KG1 (cell line): ENCODE data around the gene ORM2.

Source experiments
- DNase-seq: peaks from one replicate; lab custom pipeline; 2025; lab: John Stamatoyannopoulos, UW

ORM2 gene

GRCh38 chr9:114350636-114351401, 21.1 kb downstream of the ORM2 start:
- DNase-seq = no peak

- DNase-seq = no peak
These were observed 22.3 kb downstream of the ORM2 start for GRCh38 chr9:114351932-114352331.

DNA sequence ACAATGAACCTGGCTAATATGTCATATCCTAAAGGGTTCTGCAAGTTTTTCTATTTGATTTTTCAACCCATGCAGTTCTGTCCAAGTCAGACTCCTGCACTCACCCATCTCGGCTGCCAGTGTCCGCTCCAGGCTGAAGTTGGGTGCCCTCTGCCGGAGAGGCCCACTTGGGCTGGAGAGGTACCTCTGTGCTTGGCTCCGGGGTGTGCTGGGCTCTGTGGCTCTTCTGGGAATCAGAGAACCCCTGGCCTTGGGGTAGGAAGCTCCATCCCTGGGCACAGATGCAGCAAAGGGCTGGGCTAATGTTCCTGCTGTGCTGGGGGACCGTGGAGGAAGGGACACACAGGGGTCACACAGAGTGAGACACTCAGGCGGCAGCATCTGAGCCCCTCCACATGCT, 26.2 kb downstream of the ORM2 start:
- no peak for DNase-seq

DNA sequence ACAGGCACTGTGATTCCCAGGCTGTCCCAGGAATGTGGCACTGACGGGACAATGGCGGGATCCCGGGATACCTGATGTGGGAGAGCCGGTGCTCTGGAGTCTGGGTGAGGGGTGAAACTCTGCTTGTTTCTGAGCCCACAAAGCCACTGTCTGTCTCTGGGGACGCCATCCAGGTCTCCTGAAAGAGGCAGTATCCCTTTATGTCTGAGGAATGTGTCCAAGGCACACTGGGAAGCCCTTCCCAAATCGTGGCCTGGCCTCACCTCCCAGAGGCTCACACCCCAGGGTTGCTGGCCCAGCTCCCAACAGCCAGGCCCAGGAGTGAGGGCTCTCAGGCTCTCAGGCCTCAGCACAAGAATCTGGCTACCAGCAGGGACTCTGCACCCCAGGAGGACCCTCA, 27.1 kb downstream of the ORM2 start:
- DNase-seq = no peak

DNA sequence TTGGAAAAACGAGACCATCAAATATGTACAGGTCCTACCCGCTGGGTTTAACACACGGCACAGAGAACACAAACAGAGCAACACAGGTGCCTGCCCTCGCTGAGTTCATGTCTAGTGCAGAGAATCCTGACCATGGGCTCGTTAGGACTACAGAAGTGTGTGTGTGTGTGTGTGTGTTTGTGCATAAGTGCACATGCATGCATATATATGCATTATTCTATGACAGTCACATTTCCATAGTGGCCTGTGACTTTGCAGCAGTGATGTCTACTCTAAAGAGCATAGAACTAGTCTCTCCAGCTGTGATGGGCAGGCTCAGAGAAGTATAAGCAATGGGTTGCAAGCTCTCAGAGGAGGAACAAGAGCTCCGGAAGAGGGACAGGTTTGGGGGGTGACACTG, 27.7 kb downstream of the ORM2 start:
- no peak for DNase-seq

DNA sequence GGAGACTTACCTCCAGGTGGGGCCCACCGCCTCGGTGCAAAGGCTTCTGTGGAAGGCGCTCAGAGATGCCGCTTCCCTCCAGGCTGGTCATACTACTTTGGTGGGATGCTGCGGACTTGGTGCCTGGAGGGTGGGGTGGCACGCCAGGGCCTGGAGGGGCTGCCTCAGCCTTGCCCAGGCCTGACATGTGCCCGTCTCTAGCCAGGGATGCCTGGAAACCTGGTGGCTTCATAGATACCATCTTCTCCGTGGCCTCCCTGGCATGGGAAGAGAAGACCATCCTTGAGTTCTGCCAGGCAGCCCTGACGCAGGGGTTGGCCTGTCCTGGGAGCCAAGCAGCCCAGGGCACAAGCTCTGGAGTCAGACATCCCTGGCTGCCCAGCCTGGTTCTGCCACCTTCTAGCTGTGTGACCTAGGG, 28.3 kb downstream of the ORM2 start:
- DNase-seq = no peak

DNA sequence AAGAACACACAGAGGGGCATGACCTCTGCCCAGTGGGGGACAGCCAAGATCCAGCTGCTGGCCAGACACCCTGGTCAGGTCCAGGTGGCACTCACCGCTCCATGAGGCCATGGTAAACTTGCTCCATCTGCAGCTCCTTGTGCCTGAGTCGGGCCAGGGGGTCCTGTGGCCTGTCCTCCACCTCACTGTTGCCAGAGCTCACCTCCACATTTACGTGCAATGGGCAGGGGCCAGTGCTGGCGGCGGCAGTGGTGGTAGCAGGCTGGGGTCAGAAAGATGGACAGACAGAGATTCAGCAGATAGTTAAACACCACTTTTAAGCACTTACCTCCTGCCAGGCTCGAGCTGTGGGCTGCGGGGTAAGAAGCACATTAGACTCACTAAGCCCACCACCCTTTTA, 30.1 kb downstream of the ORM2 start:
- no peak for DNase-seq

DNA sequence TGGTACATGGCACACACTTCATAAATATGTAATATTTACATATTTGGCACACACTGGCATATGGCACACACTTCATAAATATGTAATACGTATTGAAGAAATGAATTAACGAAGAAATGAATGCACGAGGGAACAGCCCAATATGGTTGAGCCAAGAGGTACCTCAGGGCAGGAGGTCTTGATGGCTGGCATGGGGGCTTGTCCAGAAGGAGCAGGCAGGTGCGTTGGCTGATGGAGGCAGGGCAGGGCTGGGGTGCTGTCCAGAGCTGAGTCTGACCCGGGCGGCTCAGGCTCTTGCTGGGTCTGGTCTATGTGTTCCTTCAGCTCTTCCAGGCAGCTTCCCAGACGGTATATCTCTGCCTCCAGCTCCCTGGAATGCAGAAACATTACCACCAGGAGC, 31.9 kb downstream of the ORM2 start:
- DNase-seq = no peak

GRCh38 chr9:114362394-114362793, 32.7 kb downstream of the ORM2 start:
- DNase-seq = no peak

DNA sequence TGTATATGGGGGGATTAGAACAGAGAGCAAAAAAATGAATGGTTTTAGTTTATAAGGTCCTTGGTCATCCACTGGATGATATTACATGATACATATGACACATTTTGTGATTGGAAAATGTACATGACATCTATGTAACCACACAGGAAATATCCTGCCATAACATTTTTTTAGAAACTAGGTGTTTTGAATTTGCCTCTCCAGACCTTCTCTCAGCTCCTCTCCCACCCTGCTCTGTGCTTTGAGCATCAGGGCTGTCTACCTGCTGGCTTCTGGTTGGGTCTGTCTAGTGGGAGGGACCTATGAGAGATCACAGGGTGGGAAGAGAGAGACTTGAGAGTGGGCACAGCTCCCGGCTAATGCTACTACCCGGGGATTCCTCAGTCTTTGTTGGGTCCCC, 33.8 kb downstream of the ORM2 start:
- no peak for DNase-seq

DNA sequence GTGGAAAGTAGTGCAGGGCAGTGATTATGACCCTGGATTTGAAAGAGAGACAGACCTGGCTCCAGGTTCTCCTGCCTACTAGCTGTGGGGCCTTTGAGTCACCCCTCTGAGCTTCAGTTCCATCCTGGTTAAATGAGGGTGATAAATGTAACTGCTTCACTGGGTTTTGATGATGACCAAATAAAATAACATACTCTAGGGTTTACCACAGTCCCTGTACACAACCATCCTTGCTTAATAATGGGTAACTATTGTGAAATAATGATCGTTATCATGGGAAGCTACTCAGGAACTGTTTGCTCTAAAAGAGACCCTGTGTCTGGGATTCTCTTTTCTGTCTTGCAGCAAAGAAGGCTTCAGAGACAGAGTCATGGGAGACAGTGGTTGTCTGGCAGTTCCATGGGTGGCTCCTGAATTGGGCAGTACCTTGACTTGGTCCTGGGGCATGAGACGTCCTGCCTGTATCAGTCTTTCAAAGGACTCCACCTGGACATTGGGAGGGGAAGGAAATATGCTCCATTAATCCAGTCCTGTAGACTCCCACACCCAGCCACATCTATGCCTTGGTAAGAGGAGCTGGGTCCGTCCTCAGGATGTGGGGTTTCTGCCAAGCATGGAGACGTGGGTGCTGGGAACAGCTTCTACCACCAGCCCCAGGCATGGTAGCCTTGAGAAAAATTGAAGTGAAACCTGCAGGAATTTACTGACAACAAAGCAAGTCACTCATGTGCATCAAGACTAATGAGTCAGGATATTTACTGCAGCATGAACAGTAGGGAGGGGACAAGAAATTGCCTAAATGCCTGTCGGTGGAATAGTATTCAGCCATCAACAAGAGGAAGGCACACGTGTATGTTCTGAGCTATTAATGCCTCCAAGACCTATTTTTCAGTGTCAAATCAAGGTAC, 34.7 kb downstream of the ORM2 start:
- DNase-seq = no peak

DNA sequence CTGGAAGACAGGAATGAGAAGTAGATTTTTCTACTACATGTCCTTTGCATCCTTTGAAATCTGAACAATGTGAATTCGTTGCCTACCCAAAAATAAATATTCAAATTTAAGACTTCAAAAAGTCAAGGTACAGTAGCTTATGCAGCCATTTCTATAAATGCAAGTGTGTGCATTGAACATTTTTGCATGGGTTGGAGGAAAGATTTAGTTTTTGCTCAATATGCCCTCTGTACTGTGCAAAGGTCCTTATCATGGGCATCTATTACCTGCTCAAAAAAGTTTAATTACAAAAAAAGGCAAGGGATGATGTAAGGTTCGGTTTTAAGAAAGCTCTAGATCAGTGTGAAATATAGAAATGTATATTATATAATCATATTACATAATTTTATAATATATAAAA, 35.5 kb downstream of the ORM2 start:
- DNase-seq = no peak

DNA sequence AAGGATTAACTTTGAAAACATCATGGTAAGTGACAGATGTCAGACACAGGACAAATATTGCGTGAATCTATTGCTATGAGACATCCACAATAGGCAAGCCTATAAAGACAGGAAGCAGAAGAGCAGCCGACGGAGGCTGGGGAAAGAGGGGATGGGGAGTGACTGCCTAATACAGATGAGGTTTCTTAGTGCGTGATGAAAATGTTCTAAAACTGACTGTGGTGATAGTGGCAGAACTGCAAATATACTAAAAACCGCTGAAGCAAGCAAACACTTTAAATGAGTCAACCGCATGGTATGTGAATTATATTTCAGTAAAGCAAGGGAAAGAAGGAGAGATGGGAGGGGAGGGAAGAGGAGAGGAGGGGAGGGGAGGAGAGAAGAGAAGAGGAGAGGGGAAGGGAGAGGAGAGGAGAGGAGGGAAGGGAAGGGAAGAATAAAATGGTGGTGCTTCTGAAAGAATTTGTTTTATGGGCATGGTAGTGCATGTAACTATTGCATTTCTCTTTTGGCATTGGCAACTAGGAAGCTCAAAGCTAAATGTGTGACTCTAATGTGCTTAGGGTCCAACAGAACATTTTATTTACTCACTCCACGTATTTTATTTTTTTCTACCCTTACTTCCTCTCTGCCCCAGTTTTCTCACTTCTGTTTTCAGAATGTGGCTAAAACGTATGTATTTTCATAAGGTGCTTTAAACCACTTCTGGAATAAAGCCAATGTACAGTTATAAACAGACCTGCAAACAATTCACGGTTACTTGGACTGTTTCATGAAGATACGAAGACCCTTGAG, 36.9 kb downstream of the ORM2 start:
- no peak for DNase-seq

GRCh38 chr9:114367366-114367765, 37.7 kb downstream of the ORM2 start:
- no peak for DNase-seq

DNA sequence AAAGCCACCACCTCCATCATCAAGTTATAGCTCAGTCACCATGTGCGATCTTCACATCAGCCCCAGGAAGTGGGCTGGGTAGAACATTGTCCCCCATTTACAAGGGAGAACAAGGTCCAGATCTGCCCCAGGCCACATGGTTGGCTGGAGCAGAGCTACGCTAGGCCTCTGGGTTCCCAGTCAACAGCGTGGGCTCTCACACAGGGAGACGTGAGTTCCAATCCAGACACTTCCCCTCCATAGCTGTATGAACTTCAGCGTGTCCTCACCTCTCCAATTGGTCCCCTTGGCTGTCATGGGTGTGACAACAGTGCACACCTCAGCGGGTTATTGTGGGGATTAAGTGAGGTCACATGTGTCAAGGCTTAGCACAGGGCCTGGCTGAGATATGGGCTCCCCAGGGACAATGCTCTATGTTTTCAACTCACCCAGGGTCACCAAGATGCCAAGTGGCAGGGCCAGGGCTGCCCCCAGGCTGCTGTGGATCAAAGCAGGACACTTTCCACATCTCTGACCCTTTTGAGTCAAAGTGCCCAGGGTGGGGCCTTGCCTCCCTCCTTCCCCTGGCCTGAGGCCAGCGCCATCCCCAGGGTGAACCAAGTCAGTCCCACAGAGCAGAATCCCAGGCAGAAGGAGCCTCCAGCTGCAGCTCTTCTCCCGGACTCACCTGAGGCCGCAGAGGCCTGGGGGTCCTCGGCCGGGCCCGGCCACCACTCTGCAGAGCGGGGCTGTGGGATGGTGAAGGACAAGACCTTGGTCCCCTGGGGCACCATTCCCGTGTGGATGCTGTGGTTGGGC, 38.3 kb downstream of the ORM2 start:
- DNase-seq = no peak

DNA sequence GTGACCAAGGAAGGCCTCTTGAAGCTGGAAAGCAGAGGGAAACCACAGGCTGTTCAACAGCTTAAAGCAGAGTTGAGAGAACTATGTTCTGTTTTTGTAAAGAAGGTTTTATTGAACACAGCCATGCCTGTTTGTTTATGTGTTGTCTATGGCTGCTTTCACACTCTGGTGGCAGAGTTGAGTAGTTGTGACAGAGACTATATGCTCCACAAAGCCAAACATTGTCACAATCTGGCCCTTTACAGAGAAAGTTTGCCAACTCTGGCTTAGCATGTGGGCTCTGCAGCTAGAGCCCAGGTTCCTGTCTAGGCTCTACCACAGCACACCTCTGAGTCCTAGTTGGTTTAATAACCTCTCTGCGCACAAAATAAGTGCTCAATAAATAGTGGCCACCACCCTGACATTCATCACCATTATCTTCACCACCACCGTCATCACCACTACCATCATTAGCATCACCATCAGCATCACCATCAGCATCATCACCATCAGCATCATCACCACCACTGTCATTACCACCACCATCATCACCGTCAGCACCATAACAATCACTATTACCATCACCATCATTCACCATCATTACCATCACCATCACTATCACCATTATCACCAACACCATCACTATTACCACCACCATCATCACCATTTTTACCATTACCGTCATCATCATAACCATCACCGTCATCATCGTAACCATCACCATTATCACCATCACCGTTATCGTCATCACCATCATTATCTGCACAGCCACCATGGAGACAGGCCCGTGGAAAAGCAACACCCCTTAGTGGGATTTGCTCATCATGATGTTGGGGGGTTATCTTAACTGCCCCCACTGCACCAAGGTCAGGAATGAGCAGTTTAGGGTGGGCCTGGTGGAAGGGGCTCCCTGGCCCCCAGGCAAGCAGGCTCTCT, 39.8 kb downstream of the ORM2 start:
- no peak for DNase-seq

DNA sequence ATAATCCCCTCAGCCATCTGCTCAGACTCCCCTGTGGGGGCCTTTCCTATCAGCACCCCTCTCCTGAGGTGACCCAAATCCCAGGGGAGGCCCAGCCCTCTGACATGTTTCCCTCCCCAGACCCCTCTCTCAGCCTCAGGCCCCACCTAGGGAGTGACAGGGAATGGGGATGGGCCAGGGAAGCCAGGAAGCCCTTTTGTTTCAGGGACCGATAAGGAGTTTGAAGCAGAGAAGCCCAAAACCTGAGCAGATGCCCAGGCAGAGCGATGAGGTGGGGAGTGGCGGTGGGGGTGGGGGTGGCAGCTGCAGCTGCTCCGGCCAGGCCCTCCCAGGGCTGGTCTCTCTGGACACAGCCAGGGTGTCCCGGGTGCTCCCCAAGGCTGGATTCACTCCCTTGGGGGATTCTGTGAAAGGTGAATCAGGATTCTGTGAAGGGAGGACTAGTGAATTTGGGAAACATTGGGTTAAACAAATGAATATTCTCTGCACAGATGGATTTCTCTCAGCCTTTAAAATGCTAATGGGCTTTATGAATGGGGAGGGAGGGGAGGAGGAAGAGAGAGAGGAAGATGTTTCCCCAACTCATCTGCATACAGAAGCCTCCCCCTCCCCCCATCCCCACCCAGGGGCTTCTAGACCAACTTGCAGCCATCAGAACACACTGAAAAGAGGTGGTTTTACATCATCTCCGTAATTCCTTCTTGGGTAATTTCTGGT, 40.7 kb downstream of the ORM2 start:
- DNase-seq = no peak

DNA sequence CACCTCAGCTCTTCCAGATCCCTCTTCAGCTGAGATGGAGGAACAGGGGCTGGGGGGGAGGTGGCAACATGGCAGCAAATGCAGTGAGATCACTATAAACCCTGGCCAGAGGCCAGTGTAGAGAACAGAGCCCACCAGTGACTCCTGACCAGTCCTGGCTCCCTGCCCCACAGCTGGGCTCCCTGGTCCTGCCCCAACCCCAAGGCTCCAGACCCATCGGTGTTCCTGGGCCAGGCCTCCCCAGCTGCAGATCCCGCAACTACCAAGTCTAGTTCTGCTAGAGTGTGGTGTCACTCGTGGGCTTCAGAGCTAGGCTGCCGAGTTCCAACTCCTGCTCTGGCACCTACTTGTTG, 41.3 kb downstream of the ORM2 start:
- DNase-seq = no peak

GRCh38 chr9:114371343-114371944, 41.8 kb downstream of the ORM2 start:
- DNase-seq = no peak
